GM21786 (cell line): ENCODE results near the gene TMEM201.

Experiments
- ATAC-seq: cut with Tn5 transposase; IDR thresholded peaks from one replicate; pipeline ENCODE4 v1.9.1; 2021; ENCODE audit not compliant: unreplicated experiment

TMEM201 gene

GRCh38 chr1:9577423-9577822 is 11.3 kb upstream of the TMEM201 start:
- ATAC-seq, result no peak

- no peak for ATAC-seq
These were observed 7.8 kb upstream of the TMEM201 start for GRCh38 chr1:9580942-9581341.

- no peak for ATAC-seq
These were observed 2.5 kb upstream of the TMEM201 start for GRCh38 chr1:9586147-9586766.

GRCh38 chr1:9589144-9589718 is 520 bp downstream of the TMEM201 start:
- no peak for ATAC-seq

- ATAC-seq, result no peak
These were observed 1.0 kb downstream of the TMEM201 start for GRCh38 chr1:9589719-9590157.

GRCh38 chr1:9590201-9590600 is 1.5 kb downstream of the TMEM201 start:
- no peak for ATAC-seq

- ATAC-seq, result no peak
These were observed 2.4 kb downstream of the TMEM201 start for GRCh38 chr1:9590945-9591668.

- no peak for ATAC-seq
These were observed 3.2 kb downstream of the TMEM201 start for GRCh38 chr1:9591669-9592509.

GRCh38 chr1:9592510-9593075 is 3.9 kb downstream of the TMEM201 start:
- no peak for ATAC-seq

GRCh38 chr1:9593147-9593491 is 4.4 kb downstream of the TMEM201 start:
- no peak for ATAC-seq

- ATAC-seq, result peak; percentile 36
These were observed 5.1 kb downstream of the TMEM201 start for GRCh38 chr1:9593492-9594465.

- ATAC-seq, result no peak
These were observed 5.9 kb downstream of the TMEM201 start for GRCh38 chr1:9594471-9595155.

- no peak for ATAC-seq
These were observed 6.7 kb downstream of the TMEM201 start for GRCh38 chr1:9595156-9595967.

GRCh38 chr1:9595968-9596340 is 7.2 kb downstream of the TMEM201 start:
- no peak for ATAC-seq

GRCh38 chr1:9596415-9597123 is 7.9 kb downstream of the TMEM201 start:
- no peak for ATAC-seq

- ATAC-seq, result no peak
These were observed 8.9 kb downstream of the TMEM201 start for GRCh38 chr1:9597361-9598315.

GRCh38 chr1:9598316-9598700 is 9.6 kb downstream of the TMEM201 start:
- ATAC-seq, result no peak
